ENCODE measurements around the gene POLR2J2.
"Not testable (repeated sequence)": the region's sequence is repeated elsewhere in the genome, so short reads cannot be mapped to it uniquely, and the experiment has no call there.

The POLR2J2 gene

DNA sequence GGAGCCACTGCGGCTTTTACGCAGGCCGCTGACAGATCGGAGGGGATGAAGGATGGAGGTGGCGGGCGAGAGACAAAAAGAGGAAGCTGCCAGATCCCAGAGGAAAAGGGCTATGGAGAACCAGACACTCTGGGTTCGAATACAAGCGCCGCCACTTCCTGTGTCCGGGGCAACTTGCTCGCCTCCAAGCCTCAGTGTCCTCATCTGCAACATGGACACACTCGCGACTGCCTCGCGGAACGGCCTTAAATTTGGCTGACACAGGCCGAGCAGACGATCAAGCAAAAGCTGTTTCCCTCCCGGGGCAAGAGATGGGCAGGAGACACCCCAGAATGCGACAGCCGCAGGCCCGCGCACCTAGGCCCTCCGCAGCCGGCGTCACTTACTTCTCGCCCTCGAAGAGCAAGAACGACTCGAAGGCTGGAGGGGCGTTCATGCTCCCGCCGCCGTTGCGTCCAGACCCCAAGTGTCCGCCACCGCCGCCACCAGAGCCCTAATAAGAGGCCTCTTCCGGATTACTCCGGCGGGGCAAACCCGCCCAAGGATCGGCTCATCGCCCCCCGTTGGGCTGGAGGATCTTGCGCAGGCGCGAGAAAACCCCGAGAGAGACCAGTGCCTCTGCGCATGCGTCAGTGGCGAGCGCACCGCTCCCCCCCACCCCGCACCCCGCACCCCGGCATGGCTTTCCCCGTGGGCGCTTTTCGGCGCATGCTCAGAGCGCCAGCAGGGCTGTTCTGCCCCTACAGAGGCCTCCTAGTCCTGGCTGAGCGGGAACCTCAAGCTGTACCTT lies at the start of gene POLR2J2:
Gene POLR2J2, minus strand, starts transcription at position 498 of the 790 bp plus-strand sequence. Its CDS starts 62 bp downstream, at position 436.
- DNase-seq, result not testable (repeated sequence)

- DNase-seq, result not testable (repeated sequence)
Measured at GRCh38 chr7:102718491-102718890, 47.0 kb upstream of the POLR2J2 start.

- not testable (repeated sequence) for DNase-seq
Measured at GRCh38 chr7:102715718-102716117, 44.3 kb upstream of the POLR2J2 start.

- not testable (repeated sequence) for DNase-seq
Measured at GRCh38 chr7:102714774-102715522, 43.5 kb upstream of the POLR2J2 start.

DNA sequence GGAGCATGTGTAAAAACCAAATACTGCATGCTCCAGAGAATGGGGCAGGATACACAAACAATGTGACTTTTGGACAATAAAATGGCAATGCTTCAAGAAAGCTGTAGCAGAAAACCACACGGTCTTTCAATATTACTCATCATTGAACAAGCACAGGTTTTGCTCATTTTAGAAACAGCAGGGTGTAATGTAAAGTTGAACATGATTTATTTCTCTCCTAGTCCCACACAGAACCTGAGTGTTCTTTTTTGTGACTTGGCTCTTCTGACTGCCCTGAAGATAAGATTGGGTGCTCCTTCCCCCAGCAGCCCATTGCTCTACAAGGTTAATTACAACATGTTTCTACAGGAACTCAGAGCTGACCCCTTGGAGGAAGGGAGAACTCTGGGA lies 42.2 kb upstream of the POLR2J2 start:
- DNase-seq, result not testable (repeated sequence)

DNA sequence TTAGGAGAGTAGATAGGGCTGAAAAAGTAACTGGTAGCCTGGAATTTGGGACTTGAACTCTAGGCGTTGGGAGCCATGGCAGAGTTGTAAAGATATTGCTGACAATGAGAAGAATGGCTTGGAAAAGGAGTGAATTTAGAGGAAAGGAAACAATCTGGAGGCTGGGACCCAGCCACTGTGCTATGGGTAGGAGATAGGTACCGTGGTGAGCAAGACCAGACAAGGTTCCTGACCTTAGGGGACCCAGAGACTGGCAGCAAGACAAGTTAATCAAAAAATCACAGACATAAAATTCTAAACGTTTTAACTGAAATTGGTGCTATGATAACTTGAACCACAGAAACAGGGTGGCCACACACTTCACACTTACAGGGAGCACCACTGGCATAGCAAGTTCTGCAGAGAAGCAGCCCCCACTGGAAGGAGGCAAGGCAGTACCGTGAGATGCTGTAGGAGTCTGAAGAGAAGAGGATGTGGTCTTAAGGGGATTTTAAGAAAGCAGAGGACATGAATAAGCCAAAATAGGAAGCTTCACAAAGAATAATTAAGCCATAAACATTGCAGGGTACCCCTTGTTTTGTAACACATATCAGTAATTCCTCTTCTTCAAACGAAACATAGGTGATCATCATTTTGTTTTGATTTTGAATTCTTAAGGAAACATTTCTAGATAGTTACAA lies 41.7 kb upstream of the POLR2J2 start:
- DNase-seq, result not testable (repeated sequence)

DNA sequence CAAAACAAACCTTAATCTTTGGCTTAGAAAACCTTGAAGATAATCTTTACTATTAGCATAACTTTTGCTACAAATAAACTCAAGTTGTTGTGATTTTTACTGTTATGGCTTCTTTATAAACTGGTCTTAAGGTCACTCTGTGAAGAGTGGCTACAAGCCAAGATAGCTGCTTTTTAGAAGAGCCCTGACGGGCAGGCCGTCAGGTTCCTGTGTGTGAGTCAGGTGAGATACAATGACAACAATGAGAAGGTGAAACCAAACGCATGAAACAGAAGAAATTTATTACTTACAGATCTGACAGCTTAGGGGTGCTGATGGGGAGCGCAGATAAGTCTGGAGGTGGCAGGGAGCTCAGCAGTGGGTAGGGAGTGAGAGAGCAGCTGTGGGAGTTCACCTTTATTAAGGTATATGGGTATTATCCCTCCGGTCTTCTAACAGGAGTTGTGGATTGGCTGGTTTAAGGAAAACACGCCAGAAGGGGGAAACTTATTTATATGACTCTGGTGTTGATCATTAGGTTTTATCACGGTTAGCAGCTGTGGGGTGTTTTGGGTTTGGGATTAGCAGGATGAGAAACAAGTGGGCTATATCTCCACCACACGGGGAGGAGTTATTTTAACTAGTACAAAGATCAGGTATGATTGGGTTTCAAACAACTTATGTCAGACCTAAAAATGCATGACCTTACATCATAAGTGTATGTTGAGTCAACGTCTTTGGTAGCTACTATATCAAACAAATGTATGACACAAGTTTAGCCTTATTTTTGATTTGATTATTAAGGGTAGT lies 27.7 kb upstream of the POLR2J2 start:
- DNase-seq, result not testable (repeated sequence)

GRCh38 chr7:102697642-102698512 lies 26.4 kb upstream of the POLR2J2 start:
- DNase-seq, result not testable (repeated sequence)

GRCh38 chr7:102696009-102696408 lies 24.5 kb upstream of the POLR2J2 start:
- DNase-seq, result not testable (repeated sequence)

DNA sequence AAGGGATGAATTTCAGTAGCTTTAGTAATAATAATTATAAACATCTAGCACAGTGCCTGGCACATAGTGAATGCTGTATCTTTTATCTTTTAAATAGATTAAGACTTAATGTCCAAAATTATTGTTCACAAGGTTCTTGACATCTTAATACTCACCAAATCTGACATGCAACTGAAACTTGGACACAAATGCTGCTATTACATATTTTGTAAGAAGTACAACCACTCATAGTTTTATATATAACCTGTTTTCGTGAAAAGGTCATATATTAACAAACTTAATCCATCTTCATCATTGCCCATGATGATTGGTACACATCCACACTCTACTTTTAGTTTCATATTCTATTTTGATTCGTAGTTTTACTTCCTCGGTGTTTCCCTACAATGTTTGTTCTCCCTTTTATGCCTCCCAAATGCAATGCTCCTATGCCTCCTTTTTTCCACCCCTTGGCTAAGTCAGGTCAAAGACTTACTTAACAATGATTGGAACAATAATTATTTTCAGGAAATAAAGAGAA lies 23.6 kb upstream of the POLR2J2 start:
- DNase-seq, result not testable (repeated sequence)

GRCh38 chr7:102694008-102694407 lies 22.5 kb upstream of the POLR2J2 start:
- not testable (repeated sequence) for DNase-seq

DNA sequence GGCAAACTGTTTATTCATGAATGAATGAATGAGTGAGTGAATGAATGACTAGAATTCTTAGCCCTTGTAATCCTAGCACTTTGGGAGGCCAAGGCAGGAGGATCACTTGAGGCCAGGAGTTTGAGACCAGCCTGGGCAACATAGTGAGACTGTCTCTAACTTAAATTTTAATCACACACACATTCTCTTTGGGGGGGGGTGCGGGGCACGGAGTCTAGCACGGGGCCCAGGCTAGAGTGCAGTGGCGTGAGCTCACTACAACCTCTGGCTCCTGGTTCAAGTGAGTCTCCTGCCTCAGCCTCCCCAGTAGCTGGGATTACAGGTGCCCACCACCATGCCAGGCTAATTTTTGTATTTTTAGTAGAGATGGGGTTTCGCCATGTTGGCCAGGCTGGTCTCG lies 19.1 kb upstream of the POLR2J2 start:
- DNase-seq, result not testable (repeated sequence)

DNA sequence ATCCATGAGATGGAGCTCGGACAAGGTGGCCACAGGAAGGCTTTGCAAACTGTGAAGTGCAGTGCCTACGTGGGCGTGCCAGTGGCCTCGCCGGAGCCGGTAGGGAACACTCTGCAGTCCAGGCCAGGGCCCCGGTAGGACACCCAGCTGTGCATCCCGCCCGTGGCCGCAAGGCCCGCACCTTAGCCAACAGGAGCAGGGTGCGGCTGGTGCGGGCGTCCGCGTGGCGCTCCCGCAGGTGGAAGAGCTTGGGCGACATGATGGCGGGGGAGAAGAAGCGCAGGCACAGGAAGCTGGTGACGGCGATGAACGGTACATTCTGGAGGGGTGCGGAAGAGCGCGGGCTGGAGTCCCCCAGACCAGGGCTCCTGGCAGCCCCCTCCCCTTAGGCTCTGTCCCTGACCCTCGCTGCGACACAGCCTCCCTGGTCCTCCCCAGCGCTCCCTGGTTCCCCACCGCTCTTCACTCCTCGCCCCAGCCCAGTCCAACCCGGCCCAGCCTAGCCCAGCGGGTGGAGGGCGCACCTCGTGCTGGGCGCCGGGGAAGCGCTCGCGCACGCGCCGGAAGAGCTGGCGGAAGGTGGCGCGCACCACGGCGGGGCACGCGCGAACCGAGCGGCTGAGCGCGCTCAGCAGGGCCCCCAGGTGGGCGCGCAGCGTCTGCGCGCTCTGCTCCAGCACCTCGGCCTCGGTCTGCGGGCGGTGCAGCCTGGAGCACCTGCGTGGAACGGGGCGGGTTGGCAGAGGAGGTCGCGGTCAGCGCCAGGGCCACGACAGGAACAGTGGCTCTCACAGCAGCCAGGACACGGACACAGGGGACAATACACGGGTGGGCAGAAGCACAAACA lies 18.2 kb upstream of the POLR2J2 start:
- DNase-seq, result not testable (repeated sequence)

GRCh38 chr7:102688299-102689036 lies 17.0 kb upstream of the POLR2J2 start:
- DNase-seq, result not testable (repeated sequence)

DNA sequence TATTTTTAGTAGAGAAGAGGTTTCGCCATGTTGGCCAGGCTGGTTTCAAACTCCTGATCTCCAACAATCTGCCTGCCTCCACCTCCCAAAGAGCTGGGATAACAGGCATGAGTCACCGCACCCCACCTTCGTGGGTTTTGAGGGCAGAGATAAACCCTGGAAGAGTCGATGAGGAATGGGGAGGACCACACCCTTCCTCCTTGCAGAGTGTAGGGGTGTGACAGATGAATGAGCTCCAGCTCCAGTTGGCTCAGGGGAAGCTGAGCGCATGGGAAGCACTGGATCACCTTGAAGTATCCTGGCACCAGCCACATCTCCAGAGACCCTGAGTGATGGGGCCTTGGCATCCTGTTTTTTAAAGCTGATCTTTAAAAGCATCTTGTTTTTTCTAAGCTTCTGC lies 11.1 kb upstream of the POLR2J2 start:
- DNase-seq, result not testable (repeated sequence)

GRCh38 chr7:102680780-102681179 lies 9.3 kb upstream of the POLR2J2 start:
- not testable (repeated sequence) for DNase-seq

DNA sequence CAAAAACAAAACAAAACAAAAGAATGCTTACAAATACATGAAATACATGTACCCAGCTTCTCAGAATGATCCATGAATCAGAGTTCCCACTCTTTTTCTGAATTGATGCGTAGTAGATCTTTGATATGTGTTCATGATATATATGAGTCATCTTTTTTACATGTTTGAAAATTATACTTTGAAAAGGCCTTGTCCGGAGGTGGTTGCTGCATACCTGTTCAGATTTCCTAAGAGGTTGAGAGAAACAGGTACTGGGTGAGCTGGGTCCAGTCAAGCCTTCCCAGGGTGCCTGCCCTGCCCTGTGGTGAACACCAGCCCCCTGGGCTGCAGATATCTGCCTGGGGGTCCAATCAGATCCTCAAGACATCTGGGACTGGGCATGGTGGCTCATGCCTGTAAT lies 4.1 kb upstream of the POLR2J2 start:
- DNase-seq, result not testable (repeated sequence)

DNA sequence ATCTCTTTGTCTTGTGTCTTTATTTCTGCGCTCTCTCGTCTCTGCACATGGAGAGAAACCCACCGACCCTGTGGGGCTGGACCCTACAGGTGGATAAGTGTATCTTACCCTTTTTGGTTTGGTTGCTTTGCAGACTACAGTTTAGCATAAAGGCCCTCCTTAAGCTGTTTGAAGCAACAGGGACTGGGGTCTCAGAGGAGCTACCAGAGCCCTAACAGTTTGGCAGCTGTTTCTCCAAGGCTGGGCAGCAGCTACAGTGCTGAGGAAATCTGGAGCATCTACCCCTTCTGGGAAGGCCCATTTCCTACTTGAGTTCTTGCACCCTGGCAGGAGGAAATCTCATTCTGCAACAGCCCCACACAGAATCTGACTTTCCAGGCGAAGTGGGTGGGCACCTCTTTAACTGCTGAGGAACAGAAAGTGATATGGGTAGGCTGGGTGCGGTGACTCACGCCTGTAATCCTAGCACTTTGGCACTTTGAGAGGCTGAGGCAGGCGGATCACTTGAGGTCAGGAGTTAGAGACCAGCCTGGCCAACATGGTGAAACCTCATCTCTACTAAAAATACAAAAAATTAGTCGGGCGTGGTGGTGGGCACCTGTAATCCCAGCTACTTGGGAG lies 2.1 kb upstream of the POLR2J2 start:
- not testable (repeated sequence) for DNase-seq

DNA sequence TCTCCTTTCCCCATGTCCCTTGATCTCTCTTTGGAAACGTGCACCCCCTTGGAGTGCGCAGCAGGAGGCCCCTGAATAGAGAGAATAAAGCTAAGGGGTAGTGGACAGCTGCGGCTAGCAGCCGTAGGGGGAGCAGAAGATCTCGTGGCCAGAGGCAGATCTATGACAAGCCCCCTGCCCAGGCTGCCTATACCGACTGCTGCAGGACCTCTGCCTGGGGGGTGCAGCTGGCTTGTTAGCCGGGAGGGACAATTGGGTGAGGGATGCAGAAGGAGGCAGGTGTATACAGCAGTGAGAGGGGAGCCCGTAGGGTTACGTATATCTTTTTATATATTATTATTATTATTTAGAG lies 469 bp upstream of the POLR2J2 start:
- not testable (repeated sequence) for DNase-seq
